A673 (cell line): Measurements from ENCODE around the gene RANBP2. TPM values are rescaled to one million over a fixed set of nuclear protein-coding genes. Genes with fewer than 3 reads are reported as not detected.
"Not testable (repeated sequence)": the region's sequence is repeated elsewhere in the genome, so short reads cannot be mapped to it uniquely, and the experiment has no call there.

Source experiments
- BruUV-seq: library from RNA; stranded (reverse); fragments of 400-500 nt; replicated peaks from 2 replicates; lab custom pipeline; 2021; lab: Mats Ljungman, UMichigan
- CTCF ChIA-PET: fragments of 300-600 bp; sonication (Branson Sonifier 250); formaldehyde crosslinking; loops from one replicate; lab custom pipeline; 2022; ENCODE audit warnings: antibody characterized with exemption; lab: Charles Lee
- POLR2A ChIA-PET: fragments of 300-600 bp; sonication (Branson Sonifier 250); formaldehyde crosslinking; loops from one replicate; lab custom pipeline; 2022; ENCODE audit warnings: antibody characterized with exemption; ENCODE audit not compliant: low non-redundant PET; lab: Charles Lee
- DNase-seq: peaks from one replicate; pipeline ENCODE4 v3.0.0-alpha.2; 2015; ENCODE audit warnings: low spot score
- H3K27ac ChIP-seq: fragments of 200-600 bp; sonication (generic); 2 replicates; pipeline ENCODE4 v1.5.1; 2016; ENCODE audit warnings: mixed run types, low read depth, mild to moderate bottlenecking, mixed read lengths, antibody characterized with exemption, low read length; ENCODE audit not compliant: poor library complexity, severe bottlenecking
- H3K27me3 ChIP-seq: fragments of 200-600 bp; sonication (generic); replicated peaks from 2 replicates; pipeline ENCODE4 v1.6.1; 2017; ENCODE audit warnings: mixed run types, low read depth, mild to moderate bottlenecking, mixed read lengths, antibody characterized with exemption, low read length; ENCODE audit not compliant: insufficient read depth, poor library complexity
- H3K36me3 ChIP-seq: fragments of 200-600 bp; sonication (generic); 2 replicates; pipeline ENCODE4 v1.6.1; 2016; ENCODE audit warnings: mixed run types, mild to moderate bottlenecking, mixed read lengths, antibody characterized with exemption, low read length; ENCODE audit not compliant: insufficient read depth, poor library complexity, severe bottlenecking
- H3K4me1 ChIP-seq: fragments of 200-600 bp; sonication (generic); 2 replicates; pipeline ENCODE4 v1.6.1; 2017; ENCODE audit warnings: mixed run types, mild to moderate bottlenecking, mixed read lengths, antibody characterized with exemption, low read length; ENCODE audit not compliant: insufficient read depth, poor library complexity, severe bottlenecking
- H3K4me3 ChIP-seq: fragments of 200-600 bp; sonication (generic); 2 replicates; pipeline ENCODE4 v1.5.1; 2016; ENCODE audit warnings: low read depth, mixed run types, mild to moderate bottlenecking, mixed read lengths, low read length; ENCODE audit not compliant: poor library complexity, severe bottlenecking
- H3K9me3 ChIP-seq: fragments of 200-600 bp; sonication (generic); 2 replicates; pipeline ENCODE4 v1.6.1; 2016; ENCODE audit warnings: mixed run types, low read depth, mild to moderate bottlenecking, mixed read lengths, antibody characterized with exemption, low read length; ENCODE audit not compliant: poor library complexity, severe bottlenecking
- CTCF ChIP-seq: fragments of 300-800, 200-600 bp; sonication (generic); conservative IDR thresholded peaks from 2 replicates; pipeline ENCODE4 v1.5.1; 2017; ENCODE audit warnings: low read depth, mild to moderate bottlenecking, antibody characterized with exemption, low read length, moderate library complexity, mixed read lengths
- EZH2 ChIP-seq: fragments of 200-600 bp; sonication (generic); IDR thresholded peaks from 2 replicates; pipeline ENCODE4 v1.6.1; 2017; ENCODE audit warnings: borderline replicate concordance, low read depth, mild to moderate bottlenecking, mixed read lengths, antibody characterized with exemption, low read length; ENCODE audit not compliant: poor library complexity, severe bottlenecking
- intact Hi-C: fragments of 100-400 bp; cut with micrococcal nuclease; formaldehyde crosslinking; loops from one replicate; pipeline ENCODE4 v1.10.0; 2022; ENCODE audit not compliant: unreplicated experiment
- total RNA-seq: library from RNA; stranded (reverse); gene quantifications from 2 replicates; pipeline ENCODE4 v1.2.3, GENCODE V29; 2021

The RANBP2 gene
- total RNA-seq, 1 experiment from 2014 or later = 92.3 TPM

GRCh38 chr2:108680805-108681204 is 38.5 kb upstream of the RANBP2 start:
- H3K27ac ChIP-seq, H3K4me3 ChIP-seq, DNase-seq, H3K9me3 ChIP-seq, intact Hi-C loops, POLR2A ChIA-PET, CTCF ChIA-PET, BruUV-seq, H3K27me3 ChIP-seq, H3K36me3 ChIP-seq: not testable (repeated sequence)
- peaks cover 16% of the 10 kb centered on the region for H3K4me1 ChIP-seq

GRCh38 chr2:108688818-108689756 is 30.2 kb upstream of the RANBP2 start:
- H3K27ac ChIP-seq, H3K9me3 ChIP-seq, DNase-seq, CTCF ChIA-PET, H3K4me3 ChIP-seq, BruUV-seq, H3K4me1 ChIP-seq, H3K36me3 ChIP-seq, POLR2A ChIA-PET, H3K27me3 ChIP-seq, intact Hi-C loops: not testable (repeated sequence)

- BruUV-seq, CTCF ChIA-PET: not testable (repeated sequence)
- intact Hi-C loops = loop anchor here (5.0 kb wide), 1 partner anchor 297 kb away; the partner anchor contains the start of gene EDAR
Measured at GRCh38 chr2:108690001-108690400, 29.3 kb upstream of the RANBP2 start.

GRCh38 chr2:108691447-108691846 is 27.8 kb upstream of the RANBP2 start:
- no peak for DNase-seq
- ChIA-PET POLR2A (no interaction called here), CTCF (no interaction called here)

More at GRCh38 chr2:108690001-108690400, 29.3 kb upstream of the RANBP2 start:
- POLR2A ChIA-PET, H3K4me3 ChIP-seq, H3K27me3 ChIP-seq, H3K4me1 ChIP-seq, H3K36me3 ChIP-seq, H3K9me3 ChIP-seq, DNase-seq, H3K27ac ChIP-seq: not testable (repeated sequence)

More at GRCh38 chr2:108691447-108691846, 27.8 kb upstream of the RANBP2 start:
- Histone ChIP-seq H3K4me1 (no peaks in the 10 kb centered on the region), H3K9me3 (no peaks in the 10 kb centered on the region), H3K27ac (no peak overlapping the region), H3K36me3 (no peaks in the 10 kb centered on the region), H3K4me3 (no peak overlapping the region), H3K27me3 (no peaks in the 10 kb centered on the region)
- TF ChIP-seq EZH2 (no peak), CTCF (no peak)
- no TSS peak for BruUV-seq
- intact Hi-C loops = loop anchor here (5.0 kb wide), 1 partner anchor 296 kb away; the partner anchor contains the start of gene EDAR
